Activated CD4-positive, alpha-beta memory T cell treated with anti-CD3 and anti-CD28 coated beads, Interleukin-2, amount 10 ng/mL, durations not matched to agents 7 days and 5 days (primary cell): ENCODE results near the gene SNAI3. TPM values are rescaled to one million over a fixed set of nuclear protein-coding genes. Genes with fewer than 3 reads are reported as not detected.

ENCODE experiments used
- CTCF ChIA-PET: fragments of 350-600 bp; sonication (Branson Sonifier 250); formaldehyde crosslinking; loops from one replicate; lab custom pipeline; 2021; ENCODE audit warnings: antibody characterized with exemption, inconsistent platforms; lab: Charles Lee
- POLR2A ChIA-PET: fragments of 350-600 bp; sonication (Branson Sonifier 250); formaldehyde crosslinking; loops from one replicate; lab custom pipeline; 2021; ENCODE audit warnings: antibody characterized with exemption; lab: Charles Lee
- DNase-seq: peaks from one replicate; pipeline ENCODE4 v3.0.0-alpha.2; 2020
- H3K27ac Mint-ChIP-seq: one replicate; pipeline ENCODE4 v1.8.0; 2021; ENCODE audit warnings: mild to moderate bottlenecking, mixed read lengths
- H3K27me3 Mint-ChIP-seq: one replicate; pipeline ENCODE4 v1.8.0; 2021; ENCODE audit warnings: mixed read lengths
- H3K36me3 Mint-ChIP-seq: one replicate; pipeline ENCODE4 v1.8.0; 2021; ENCODE audit warnings: low read depth, mixed read lengths
- H3K4me1 Mint-ChIP-seq: one replicate; pipeline ENCODE4 v1.8.0; 2021; ENCODE audit warnings: mixed read lengths
- H3K4me3 Mint-ChIP-seq: one replicate; pipeline ENCODE4 v1.8.0; 2021; ENCODE audit warnings: mild to moderate bottlenecking, mixed read lengths
- H3K9me3 Mint-ChIP-seq: one replicate; pipeline ENCODE4 v1.8.0; 2021; ENCODE audit warnings: mixed read lengths
- total RNA-seq, 2 experiments: library from RNA; stranded (reverse); gene quantifications; one replicate each; pipeline ENCODE4 v1.2.3, GENCODE V29; 2021

Gene SNAI3
- total RNA-seq, 2 experiments from 2014 or later = 16.5 to 16.6 TPM

DNA sequence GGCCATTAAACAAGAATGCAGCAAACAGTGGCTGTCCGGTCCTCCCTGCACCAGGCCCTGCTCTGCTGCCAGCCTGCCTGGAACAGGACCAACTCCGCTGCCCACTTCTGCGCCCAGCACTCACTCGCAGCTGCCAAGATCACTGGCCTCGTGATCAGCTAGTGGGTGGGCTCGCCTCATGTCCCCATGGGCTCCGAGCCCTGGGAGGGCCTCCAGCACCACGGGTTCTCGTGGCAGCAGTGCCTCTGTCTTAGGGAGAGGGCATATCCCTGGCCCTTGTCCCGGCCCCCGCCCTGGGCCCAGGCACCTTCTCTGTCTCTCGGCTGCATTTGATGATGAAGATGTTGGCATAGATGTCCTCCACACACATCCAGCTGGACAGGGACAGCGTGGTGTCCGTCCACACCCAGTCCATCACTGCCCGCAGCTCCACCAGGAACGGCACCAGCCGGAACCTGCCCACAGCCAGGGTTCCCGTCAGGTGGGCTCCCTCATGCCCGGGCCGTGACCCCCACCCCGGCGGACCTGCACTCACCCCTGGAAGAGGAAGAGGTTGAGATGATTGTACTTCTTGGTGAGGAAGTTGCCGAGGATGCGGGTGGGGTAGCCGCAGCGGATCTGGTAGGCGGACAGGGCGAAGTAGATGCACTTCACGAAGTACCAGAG, 33.1 kb upstream of the SNAI3 start:
- CTCF ChIA-PET = interaction anchor here (0.9 to 3.2 kb wide), 3 partner anchors 17 to 64 kb away, joined by 3 to 9 read pairs (median 4); no protein-coding TSS in a partner anchor
- H3K27me3 Mint-ChIP-seq = no peaks in the 10 kb centered on the region
- POLR2A ChIA-PET = interaction anchor here (0.5 to 1.7 kb wide), 2 partner anchors 13 to 16 kb away, joined by 3 to 4 read pairs; no protein-coding TSS in a partner anchor
- H3K4me3 Mint-ChIP-seq = no peak overlapping the region
- no peak overlapping the region for H3K27ac Mint-ChIP-seq
- H3K9me3 Mint-ChIP-seq = no peaks in the 10 kb centered on the region
- no peak for DNase-seq
- H3K4me1 Mint-ChIP-seq = peaks cover 8% of the 10 kb centered on the region
- H3K36me3 Mint-ChIP-seq = peaks cover 57% of the 10 kb centered on the region

DNA sequence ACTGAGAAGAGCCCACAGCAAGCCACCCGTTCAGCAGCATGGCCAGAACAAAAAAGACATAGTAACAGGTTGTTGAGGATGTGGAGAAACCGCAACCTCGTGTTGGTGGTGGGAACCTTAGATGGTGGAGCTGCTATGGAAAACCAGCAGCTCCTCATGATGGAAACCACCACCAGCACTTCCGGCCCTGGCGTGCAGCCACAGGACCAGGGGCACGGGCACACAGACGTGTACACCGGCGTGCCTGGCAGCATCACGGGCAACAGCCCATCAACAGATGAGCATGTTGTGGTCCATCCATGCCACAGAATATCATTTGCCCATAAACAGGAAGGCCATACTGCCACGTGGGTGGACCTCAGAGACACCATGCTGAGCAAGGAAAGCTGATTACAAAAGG, 31.9 kb upstream of the SNAI3 start:
- CTCF ChIA-PET = interaction anchor here (0.9 to 1.2 kb wide), 2 partner anchors 19 to 65 kb away, joined by 3 to 4 read pairs; no protein-coding TSS in a partner anchor

DNA sequence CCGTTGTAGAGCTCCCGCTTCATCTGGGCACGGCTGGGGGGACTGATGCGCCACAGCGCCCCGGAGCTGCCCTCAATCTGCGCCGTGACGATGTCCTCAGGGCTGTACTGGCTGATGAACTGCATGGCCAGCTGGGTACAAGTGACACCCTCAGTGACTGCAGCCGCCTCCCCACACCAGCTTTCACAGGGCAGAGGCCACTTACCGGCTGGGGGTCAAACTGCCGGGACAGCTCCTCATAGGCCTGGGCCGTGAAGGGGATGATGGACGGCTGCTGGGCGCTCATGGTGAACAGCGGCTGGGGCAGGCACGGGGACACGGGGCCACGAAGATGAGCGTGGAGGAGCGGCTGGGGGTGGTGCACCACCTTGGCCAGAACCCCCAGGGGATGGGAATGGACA, 30.3 kb upstream of the SNAI3 start:
- H3K4me1 Mint-ChIP-seq = peaks cover 9% of the 10 kb centered on the region
- ChIA-PET CTCF (interaction anchor here (1.5 kb wide), 1 partner anchor 21 kb away, joined by 3 read pairs; no protein-coding TSS in a partner anchor), POLR2A (interaction anchor here (1.0 kb wide), 1 partner anchor 16 kb away, joined by 3 read pairs; no protein-coding TSS in a partner anchor)
- no peak for DNase-seq
- no peaks in the 10 kb centered on the region for H3K27me3 Mint-ChIP-seq
- no peak overlapping the region for H3K4me3 Mint-ChIP-seq
- no peaks in the 10 kb centered on the region for H3K9me3 Mint-ChIP-seq
- H3K27ac Mint-ChIP-seq = no peak overlapping the region
- H3K36me3 Mint-ChIP-seq = peaks cover 47% of the 10 kb centered on the region

More for the DNA sequence above, 31.9 kb upstream of the SNAI3 start:
- POLR2A ChIA-PET = interaction anchor here (0.9 to 1.7 kb wide), 3 partner anchors 14 to 92 kb away, joined by 3 to 5 read pairs (median 4); no protein-coding TSS in a partner anchor
- H3K4me1 Mint-ChIP-seq = peaks cover 8% of the 10 kb centered on the region
- H3K9me3 Mint-ChIP-seq = no peaks in the 10 kb centered on the region
- no peaks in the 10 kb centered on the region for H3K27me3 Mint-ChIP-seq
- H3K27ac Mint-ChIP-seq = peak overlapping the region; percentile 18
- no peak overlapping the region for H3K4me3 Mint-ChIP-seq
- H3K36me3 Mint-ChIP-seq = peaks cover 50% of the 10 kb centered on the region
- DNase-seq = no peak

DNA sequence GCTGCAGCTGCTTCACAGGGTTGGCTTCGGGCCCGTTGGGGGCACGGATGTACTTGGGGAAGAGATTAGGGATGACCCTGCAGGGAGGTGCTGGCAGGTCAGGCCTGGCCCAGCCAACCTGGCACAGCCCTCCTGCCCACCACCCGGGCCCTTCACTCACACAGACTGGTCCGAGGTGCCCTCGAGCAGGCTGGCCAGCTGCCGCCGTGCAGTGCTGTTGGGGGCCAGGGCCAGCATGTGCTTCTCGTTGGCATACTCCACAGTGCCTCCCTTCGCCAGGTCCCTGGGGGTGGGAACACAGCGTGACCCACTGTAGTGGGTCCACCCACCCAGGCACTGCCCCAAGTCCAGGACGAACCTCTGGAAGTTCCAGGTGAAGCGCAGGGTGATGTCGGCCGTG, 29.9 kb upstream of the SNAI3 start:
- Mint-ChIP-seq H3K27me3 (no peaks in the 10 kb centered on the region), H3K4me3 (no peak overlapping the region), H3K27ac (no peak overlapping the region), H3K36me3 (peaks cover 47% of the 10 kb centered on the region), H3K4me1 (peaks cover 9% of the 10 kb centered on the region), H3K9me3 (no peaks in the 10 kb centered on the region)
- no peak for DNase-seq
- ChIA-PET POLR2A (no interaction called here), CTCF (interaction anchor here (1.1 to 1.5 kb wide), 1 partner anchor 21 kb away, joined by 3 to 5 read pairs; no protein-coding TSS in a partner anchor)

DNA sequence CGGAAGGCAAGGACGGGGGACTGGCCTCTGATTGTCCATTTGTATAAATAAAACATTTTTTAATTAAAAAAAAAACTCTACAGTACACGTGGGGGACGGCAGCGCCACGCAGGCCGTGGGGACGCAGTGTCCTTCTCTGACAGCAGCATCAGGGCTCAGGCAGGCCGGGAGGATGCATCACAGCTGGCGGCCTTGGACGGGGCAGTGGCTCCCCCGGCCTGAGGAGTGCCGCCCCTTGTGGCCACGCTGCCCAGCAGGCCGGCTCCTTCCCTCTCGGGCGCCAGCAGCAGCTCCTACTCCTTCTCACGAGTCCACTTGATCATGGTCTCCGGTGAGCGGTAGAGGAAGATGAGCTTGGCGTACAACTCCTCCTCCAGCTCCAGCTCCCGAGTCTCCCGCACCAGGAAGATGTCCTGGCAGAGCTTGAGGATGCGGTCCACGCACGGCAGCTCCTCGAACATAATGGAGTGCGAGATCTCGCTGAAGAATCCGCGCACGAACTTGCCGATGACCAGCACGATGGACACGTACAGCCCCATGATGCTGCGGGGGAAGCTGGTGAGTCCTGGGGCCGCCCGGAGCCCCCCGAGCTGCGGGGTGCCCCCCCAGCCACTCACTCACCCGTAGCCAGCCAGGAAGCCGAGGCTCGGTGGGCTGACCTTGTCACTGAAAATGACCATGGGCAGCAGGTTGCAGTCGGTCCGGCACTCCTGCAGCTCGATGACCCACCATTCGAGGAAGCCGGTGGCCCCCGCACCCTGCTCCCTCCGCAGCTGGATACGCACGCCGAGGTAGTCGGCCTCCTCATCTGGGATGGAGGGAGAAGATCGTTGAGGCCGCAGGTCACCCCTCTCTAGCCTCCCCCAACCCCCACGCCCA, 29.2 kb upstream of the SNAI3 start:
- H3K36me3 Mint-ChIP-seq = peaks cover 44% of the 10 kb centered on the region

DNA sequence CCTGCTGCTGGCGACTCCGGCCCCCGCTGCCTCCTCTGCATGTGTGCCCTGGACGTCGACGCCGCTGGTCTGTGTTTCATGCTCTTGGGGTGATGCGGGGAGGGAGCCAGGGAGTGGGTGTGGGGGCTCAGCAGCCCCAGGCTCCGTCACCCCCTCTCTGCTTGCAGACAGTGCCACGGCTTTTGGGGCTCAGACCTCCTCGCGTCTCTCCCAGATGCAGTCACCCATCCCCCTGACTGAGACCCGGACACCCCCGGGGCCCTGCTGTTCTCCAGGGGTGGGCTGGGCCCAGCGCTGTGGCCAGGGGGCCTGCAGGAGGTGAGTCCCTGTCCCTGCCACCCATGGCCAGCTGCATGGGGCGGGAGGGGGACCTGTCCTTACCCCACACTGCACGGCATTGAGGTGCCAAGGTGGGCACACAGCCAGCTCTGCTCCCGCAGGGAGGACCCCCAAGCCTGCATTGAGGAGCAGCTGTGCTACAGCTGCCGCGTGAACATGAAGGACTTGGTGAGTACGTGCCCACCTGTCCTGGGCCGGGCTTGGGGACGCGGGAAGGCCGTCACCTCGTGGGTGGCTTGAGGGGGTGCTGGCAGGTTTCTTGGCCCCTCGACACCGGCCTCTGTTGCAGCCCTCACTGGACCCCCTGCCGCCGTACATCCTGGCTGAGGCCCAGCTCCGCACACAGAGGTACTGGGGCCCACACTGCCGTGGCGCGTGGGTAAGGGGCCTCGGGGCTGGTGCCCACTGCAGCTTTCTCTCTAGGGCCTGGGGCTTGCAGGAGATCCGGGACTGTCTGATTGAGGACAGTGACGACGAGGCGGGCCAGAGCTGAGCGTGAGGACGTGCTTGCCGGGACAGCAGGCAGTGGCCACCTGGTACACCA, 28.4 kb upstream of the SNAI3 start:
- Mint-ChIP-seq H3K4me3 (no peak overlapping the region), H3K36me3 (peaks cover 38% of the 10 kb centered on the region), H3K27ac (no peak overlapping the region), H3K4me1 (peaks cover 11% of the 10 kb centered on the region), H3K27me3 (no peaks in the 10 kb centered on the region), H3K9me3 (no peaks in the 10 kb centered on the region)
- no peak for DNase-seq
- ChIA-PET CTCF (interaction anchor here (1.1 kb wide), 1 partner anchor 23 kb away, joined by 5 read pairs; no protein-coding TSS in a partner anchor), POLR2A (interaction anchor here (0.8 to 1.8 kb wide), 4 partner anchors 7 to 144 kb away, joined by 3 to 6 read pairs (median 4); partner anchors contain the start of gene ZC3H18)

More for the DNA sequence above, 29.2 kb upstream of the SNAI3 start:
- H3K4me3 Mint-ChIP-seq = no peak overlapping the region
- no peak overlapping the region for H3K27ac Mint-ChIP-seq
- H3K4me1 Mint-ChIP-seq = peaks cover 9% of the 10 kb centered on the region
- no peaks in the 10 kb centered on the region for H3K27me3 Mint-ChIP-seq
- ChIA-PET POLR2A (interaction anchor here (0.8 to 1.8 kb wide), 3 partner anchors 8 to 145 kb away, joined by 3 to 6 read pairs (median 4); partner anchors contain the start of gene ZC3H18), CTCF (interaction anchor here (1.1 kb wide), 1 partner anchor 22 kb away, joined by 5 read pairs; no protein-coding TSS in a partner anchor)
- no peak for DNase-seq
- no peaks in the 10 kb centered on the region for H3K9me3 Mint-ChIP-seq

DNA sequence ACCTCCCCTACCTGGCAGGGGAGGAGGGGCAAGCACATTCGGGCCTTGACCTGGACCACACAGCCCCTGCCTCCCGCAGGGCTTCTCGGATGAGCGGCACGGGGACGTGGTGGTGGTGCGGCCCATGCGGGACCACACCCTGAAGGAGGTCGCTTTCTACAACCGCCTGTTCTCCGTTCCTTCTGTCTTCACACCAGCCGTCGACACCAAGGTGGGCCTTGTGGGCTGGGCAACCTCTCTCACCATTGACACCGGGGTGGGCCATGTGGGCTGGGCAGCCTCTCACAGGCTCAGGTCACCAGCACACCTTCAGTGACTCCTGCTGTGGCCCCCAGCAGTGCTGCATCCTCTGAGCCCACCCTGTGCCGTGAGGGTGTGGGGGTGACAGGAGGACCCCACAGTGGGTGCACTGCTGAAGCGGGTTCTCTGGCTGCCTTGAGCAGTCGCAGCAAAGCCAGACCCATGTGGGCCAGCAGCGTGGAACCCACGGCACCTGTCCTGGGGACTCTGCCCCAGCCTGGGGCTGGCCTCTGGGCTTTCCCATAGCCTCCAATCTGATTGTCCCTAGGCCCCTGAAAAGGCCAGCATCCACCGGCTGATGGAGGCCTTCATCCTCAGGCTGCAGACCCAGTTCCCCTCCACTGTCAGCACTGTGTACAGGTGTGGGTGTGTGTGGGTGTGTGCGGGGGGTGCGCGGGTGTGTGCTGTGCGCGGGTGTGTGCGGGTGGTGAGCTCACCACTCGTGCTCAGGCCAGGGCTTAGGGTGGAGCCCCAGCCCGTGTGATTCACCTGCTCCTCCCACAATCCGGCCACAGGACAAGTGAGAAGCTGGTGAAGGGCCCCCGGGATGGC, 27.5 kb upstream of the SNAI3 start:
- Mint-ChIP-seq H3K36me3 (peaks cover 30% of the 10 kb centered on the region), H3K27ac (no peak overlapping the region), H3K27me3 (no peaks in the 10 kb centered on the region), H3K4me3 (no peak overlapping the region), H3K9me3 (no peaks in the 10 kb centered on the region), H3K4me1 (peaks cover 13% of the 10 kb centered on the region)
- ChIA-PET POLR2A (interaction anchor here (0.9 to 1.8 kb wide), 2 partner anchors 9 to 13 kb away, joined by 3 to 6 read pairs; no protein-coding TSS in a partner anchor), CTCF (no interaction called here)
- DNase-seq = no peak

DNA sequence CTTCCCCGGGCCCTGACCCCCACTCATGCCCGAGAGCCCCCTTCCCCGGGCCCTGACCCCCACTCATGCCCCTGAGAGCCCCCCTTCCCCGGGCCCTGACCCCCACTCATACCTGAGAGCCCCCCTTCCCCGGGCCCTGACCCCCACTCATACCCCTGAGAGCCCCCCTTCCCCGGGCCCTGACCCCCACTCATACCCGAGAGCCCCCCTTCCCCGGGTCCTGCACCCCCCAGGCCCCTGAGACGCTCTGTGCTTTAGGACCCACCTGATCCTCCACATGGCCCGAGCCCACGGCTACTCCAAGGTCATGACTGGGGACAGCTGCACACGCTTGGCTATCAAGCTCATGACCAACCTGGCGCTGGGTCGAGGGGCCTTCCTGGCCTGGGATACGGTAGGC, 26.7 kb upstream of the SNAI3 start:
- ChIA-PET CTCF (no interaction called here), POLR2A (interaction anchor here (0.6 kb wide), 1 partner anchor 12 kb away, joined by 3 read pairs; no protein-coding TSS in a partner anchor)
- no peak overlapping the region for H3K27ac Mint-ChIP-seq
- no peak for DNase-seq
- no peaks in the 10 kb centered on the region for H3K27me3 Mint-ChIP-seq
- no peaks in the 10 kb centered on the region for H3K9me3 Mint-ChIP-seq
- H3K36me3 Mint-ChIP-seq = peaks cover 22% of the 10 kb centered on the region
- H3K4me3 Mint-ChIP-seq = no peak overlapping the region
- H3K4me1 Mint-ChIP-seq = peaks cover 6% of the 10 kb centered on the region

DNA sequence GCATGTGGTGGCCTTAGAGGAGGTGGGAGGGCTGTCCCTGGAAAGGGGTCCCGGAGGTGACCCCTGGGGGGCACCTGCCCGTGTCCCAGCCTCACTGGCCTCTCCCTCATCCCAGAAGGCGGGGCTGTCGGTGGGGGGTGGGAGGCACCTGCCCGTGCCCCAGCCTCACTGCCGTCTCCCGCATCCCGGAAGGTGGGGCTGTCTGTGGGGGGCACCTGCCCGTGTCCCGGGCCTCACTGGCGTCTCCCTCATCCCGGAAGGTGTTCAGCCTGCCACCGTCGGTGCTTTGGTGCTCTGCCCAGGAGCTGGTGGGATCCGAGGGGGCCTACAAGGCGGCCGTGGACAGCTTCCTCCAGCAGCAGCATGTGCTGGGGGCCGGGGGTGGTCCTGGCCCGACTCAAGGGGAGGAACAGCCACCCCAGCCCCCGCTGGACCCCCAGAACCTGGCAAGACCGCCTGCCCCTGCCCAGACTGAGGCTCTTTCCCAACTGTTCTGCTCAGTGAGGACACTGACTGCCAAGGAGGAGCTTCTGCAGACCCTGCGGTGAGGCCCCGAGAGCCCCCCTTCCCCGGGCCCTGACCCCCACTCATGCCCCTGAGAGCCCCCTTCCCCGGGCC, 26.2 kb upstream of the SNAI3 start:
- Mint-ChIP-seq H3K4me1 (peaks cover 6% of the 10 kb centered on the region), H3K9me3 (no peaks in the 10 kb centered on the region), H3K27me3 (no peaks in the 10 kb centered on the region), H3K4me3 (no peak overlapping the region), H3K36me3 (peaks cover 19% of the 10 kb centered on the region), H3K27ac (no peak overlapping the region)
- POLR2A ChIA-PET = interaction anchor here (0.6 kb wide), 1 partner anchor 11 kb away, joined by 3 read pairs; no protein-coding TSS in a partner anchor
- DNase-seq = no peak
- CTCF ChIA-PET = no interaction called here

DNA sequence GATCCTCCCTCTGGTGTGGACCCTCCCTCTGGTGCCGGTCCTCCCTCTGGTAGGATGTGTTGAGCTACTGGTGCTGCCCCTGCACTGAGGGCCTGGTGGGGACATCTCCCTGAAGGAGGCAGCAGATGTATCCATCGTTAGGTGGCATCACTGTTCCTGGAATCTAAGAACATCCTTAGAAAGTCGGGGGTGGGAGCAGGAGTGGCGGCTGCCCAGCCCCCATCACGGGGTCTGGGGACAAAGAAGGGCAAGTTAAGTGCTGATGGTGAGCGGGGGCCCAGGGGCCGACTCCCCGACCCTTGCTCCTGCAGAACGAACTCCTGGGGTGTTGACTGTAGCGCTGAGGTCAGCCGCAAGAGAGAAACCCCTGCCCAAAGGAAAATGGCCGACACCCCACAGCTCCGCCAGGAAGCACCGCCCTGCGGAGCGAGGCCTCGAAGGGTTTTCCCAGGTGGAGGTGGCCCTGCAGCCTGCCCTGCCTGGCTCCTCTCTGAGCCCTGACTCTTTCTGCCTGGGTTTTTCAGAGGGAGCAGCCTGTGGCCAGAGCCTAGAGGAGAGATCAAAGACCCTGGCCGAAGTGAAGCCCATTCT, 25.5 kb upstream of the SNAI3 start:
- POLR2A ChIA-PET = interaction anchor here (1.5 kb wide), 1 partner anchor 10 kb away, joined by 6 read pairs; no protein-coding TSS in a partner anchor
- peaks cover 13% of the 10 kb centered on the region for H3K4me1 Mint-ChIP-seq
- CTCF ChIA-PET = interaction anchor here (0.6 kb wide), 1 partner anchor 966 kb away, joined by 4 read pairs; no protein-coding TSS in a partner anchor

More for the DNA sequence above, 25.5 kb upstream of the SNAI3 start:
- Mint-ChIP-seq H3K9me3 (no peaks in the 10 kb centered on the region), H3K27me3 (no peaks in the 10 kb centered on the region), H3K36me3 (peaks cover 13% of the 10 kb centered on the region), H3K27ac (no peak overlapping the region), H3K4me3 (no peak overlapping the region)
- DNase-seq = no peak
